ENCODE results near the gene FILIP1.

DNA sequence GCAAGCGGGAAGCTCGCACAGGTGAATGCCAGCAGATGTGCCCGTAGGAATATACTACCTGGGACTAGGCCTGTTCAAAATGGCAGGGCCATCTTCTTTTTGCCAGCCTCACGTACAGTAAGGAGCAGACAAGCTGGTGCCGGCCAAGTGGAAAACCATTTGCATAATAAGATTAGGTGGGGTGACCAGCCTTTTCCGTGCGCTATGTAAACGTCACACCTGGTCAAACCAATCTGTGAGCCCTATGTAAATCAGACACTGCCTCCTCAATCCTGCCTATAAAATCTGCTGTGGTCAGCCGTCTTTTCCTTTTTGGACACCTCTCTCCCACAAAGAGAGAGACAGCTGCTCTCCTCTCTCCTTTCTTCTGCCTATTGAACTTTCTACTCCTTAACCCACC lies 148.2 kb downstream of the FILIP1 start:
- TF ChIP-seq, protein P1, sequence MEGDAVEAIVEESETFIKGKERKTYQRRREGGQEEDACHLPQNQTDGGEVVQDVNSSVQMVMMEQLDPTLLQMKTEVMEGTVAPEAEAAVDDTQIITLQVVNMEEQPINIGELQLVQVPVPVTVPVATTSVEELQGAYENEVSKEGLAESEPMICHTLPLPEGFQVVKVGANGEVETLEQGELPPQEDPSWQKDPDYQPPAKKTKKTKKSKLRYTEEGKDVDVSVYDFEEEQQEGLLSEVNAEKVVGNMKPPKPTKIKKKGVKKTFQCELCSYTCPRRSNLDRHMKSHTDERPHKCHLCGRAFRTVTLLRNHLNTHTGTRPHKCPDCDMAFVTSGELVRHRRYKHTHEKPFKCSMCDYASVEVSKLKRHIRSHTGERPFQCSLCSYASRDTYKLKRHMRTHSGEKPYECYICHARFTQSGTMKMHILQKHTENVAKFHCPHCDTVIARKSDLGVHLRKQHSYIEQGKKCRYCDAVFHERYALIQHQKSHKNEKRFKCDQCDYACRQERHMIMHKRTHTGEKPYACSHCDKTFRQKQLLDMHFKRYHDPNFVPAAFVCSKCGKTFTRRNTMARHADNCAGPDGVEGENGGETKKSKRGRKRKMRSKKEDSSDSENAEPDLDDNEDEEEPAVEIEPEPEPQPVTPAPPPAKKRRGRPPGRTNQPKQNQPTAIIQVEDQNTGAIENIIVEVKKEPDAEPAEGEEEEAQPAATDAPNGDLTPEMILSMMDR (conservative IDR thresholded peaks at IDR 0.05; ENCODE audit: low read length), result no peak
- TF ChIP-seq EZH2phosphoT487 (IDR thresholded peaks at IDR 0.05; ENCODE audit: borderline replicate concordance, low read depth, low read length), result no peak

All from OCI-LY7 (cell line).